SH-SY5Y (cell line): ENCODE data around the gene CDIPT.

Source experiments
- GATA2 ChIP-seq: IDR thresholded peaks from 2 replicates; pipeline ENCODE4 v1.6.1; 2011; ENCODE audit warnings: mild to moderate bottlenecking, low read depth, low read length
- GATA3 ChIP-seq: IDR thresholded peaks from 2 replicates; pipeline ENCODE4 v1.6.1; 2011; ENCODE audit warnings: low read depth, mild to moderate bottlenecking, low read length, moderate library complexity

CDIPT gene, protein sequence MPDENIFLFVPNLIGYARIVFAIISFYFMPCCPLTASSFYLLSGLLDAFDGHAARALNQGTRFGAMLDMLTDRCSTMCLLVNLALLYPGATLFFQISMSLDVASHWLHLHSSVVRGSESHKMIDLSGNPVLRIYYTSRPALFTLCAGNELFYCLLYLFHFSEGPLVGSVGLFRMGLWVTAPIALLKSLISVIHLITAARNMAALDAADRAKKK

DNA sequence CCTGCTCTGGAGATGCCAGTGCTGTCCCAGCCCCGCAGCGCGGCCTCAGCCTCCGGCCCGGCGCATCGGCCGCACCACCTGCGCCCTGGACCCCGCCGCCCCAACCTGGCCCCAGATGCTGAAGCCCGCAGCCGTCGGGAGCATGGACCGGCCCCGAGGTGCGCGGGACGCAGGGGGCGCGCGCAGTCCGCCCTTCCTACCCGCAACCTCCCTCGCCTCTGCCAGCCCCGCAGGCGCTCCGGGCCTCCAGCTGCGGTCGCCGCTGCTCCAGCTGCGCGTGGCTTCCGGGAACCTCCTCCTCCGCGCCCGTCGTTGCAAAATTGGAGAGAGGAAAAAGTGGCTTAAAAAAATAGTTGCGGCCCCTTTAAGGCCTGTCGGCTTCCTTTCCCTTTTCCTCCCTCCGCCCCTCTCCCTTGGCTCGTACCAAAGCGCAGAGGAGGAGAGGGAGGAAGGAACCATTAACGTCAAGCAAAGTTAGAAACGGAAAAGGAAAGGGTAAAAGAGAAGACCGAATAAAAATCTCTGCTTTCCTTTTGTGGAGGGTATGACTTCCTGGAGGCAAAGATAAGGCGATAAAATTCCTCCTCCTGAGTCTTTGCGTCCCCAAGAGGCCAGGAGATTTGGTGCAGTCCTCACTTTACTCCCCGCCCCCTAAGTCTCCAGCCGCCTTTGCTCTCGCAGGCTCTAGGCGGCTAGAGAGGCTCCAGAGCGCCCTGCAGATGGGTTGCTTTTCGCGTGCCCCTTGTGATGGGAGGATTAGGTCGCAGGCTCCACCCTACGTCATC lies at the start of gene CDIPT:
CDIPT (minus strand) TSS at position 343 of the 785 bp plus-strand sequence. CDS start 369 bp downstream, outside the sequence.
- TF ChIP-seq GATA2 (no peak), GATA3 (no peak)

GRCh38 chr16:29912087-29912486 lies 49.1 kb upstream of the CDIPT start:
- TF ChIP-seq GATA3 = no peak
- no peak for TF ChIP-seq GATA2

DNA sequence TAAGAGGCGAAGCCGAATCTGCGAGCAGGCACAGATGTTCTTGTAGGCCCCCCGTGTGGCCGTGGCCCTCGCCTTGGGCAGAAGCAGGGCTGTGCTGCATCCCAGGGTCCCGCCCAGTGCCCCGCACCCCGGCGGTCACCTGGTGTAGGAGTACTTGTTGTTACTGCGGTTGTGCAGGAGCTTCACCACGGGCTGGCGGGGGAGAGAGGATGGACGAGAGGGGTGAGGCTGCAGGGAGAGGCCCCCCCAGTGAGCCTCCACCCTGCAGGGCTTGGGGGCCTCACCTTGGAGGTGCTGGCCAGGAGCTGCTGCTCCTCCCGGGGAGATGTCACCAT lies 48.6 kb upstream of the CDIPT start:
- no peak for TF ChIP-seq GATA2
- TF ChIP-seq GATA3 = no peak

- TF ChIP-seq GATA2 (no peak), GATA3 (no peak)
Observed at GRCh38 chr16:29910819-29911675, 48.0 kb upstream of the CDIPT start.

GRCh38 chr16:29909391-29909790 lies 46.4 kb upstream of the CDIPT start:
- TF ChIP-seq GATA2 = no peak
- TF ChIP-seq GATA3 = no peak

- TF ChIP-seq GATA3 (no peak), GATA2 (no peak)
Observed at GRCh38 chr16:29908719-29909220, 45.7 kb upstream of the CDIPT start.

DNA sequence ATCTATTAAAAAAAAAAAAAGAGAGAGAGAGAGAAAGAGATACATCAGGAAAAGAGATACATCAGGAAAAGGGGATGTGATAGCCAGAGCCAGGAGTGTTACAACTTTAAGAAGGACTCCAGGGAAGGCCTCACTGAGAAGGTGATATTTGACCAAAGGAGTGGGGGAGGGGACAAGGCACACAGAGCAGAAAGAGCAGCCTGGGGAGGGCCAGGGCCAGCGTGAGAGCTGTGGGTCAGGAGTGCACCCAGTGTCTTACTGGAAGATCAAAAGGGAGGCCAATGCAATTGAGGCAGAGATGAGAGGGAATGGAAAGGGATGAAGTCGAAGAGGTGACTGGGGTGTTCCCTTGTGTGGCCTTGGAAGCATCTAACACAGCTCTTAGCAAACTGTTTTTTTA lies 44.9 kb upstream of the CDIPT start:
- TF ChIP-seq GATA3 (no peak), GATA2 (no peak)

- TF ChIP-seq GATA2 (no peak), GATA3 (no peak)
Observed at GRCh38 chr16:29906520-29907244, 43.7 kb upstream of the CDIPT start.

GRCh38 chr16:29905668-29906067 lies 42.6 kb upstream of the CDIPT start:
- no peak for TF ChIP-seq GATA2
- TF ChIP-seq GATA3 = no peak

DNA sequence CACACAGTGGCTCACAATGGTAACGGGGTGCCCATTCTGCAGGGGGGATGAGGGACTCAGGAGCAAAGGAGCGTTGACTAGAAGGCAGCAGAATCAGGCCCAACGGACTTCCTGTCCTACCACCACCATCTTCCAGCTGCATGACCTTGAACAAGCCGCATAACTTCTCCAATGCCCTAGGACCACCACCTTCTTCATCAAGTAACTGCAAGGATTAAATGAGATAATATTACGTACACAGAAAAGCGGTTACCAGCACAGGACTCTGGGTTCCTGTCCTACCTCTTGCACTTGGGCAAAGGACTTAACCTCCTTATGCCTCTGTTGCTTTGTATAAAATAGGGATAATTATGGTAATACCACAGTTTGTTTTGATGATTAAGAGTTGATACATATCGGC lies 41.9 kb upstream of the CDIPT start:
- TF ChIP-seq GATA3 (no peak), GATA2 (no peak)

- TF ChIP-seq GATA2 (no peak), GATA3 (no peak)
Observed at GRCh38 chr16:29903590-29903989, 40.6 kb upstream of the CDIPT start.

- TF ChIP-seq GATA2 = no peak
- TF ChIP-seq GATA3 = no peak
Observed at GRCh38 chr16:29901607-29901945, 38.5 kb upstream of the CDIPT start.

GRCh38 chr16:29900888-29901606 lies 38.0 kb upstream of the CDIPT start:
- TF ChIP-seq GATA2 (no peak), GATA3 (no peak)
